Suprapubic skin (tissue), 4 donors: ENCODE data around the gene CTSE. TPM values are rescaled to one million over a fixed set of nuclear protein-coding genes. Genes with fewer than 3 reads are reported as not detected.
A peak's percentile ranks its signal among the peaks of the same experiment; 100 is the strongest.

Source experiments
- DNase-seq, 2 donors: peaks; one replicate each; pipeline ENCODE4 v3.0.0-alpha.2; 2019; ENCODE audit warnings: low spot score in 2 of 2
- H3K27ac ChIP-seq: fragments of 200-600 bp; sonication (generic); one replicate; pipeline ENCODE4 v1.5.1; 2019
- H3K27me3 ChIP-seq: fragments of 200-600 bp; sonication (generic); one replicate; pipeline ENCODE4 v1.5.1; 2019
- H3K36me3 ChIP-seq: fragments of 200-600 bp; sonication (generic); one replicate; pipeline ENCODE4 v1.5.1; 2019
- H3K4me1 ChIP-seq: fragments of 200-600 bp; sonication (generic); one replicate; pipeline ENCODE4 v1.5.1; 2019
- H3K4me3 ChIP-seq: fragments of 200-600 bp; sonication (generic); one replicate; pipeline ENCODE4 v1.5.1; 2019; ENCODE audit warnings: mild to moderate bottlenecking
- H3K9me3 ChIP-seq: fragments of 200-600 bp; sonication (generic); one replicate; pipeline ENCODE4 v1.5.1; 2019
- EP300 ChIP-seq: sonication (generic); formaldehyde crosslinking; IDR thresholded peaks from one replicate; pipeline ENCODE4 v1.6.1; 2017; ENCODE audit warnings: antibody characterized with exemption
- POLR2A ChIP-seq, 2 donors: fragments of 450-650 bp; IDR thresholded peaks; one replicate each; pipeline ENCODE4 v1.6.1; 2017; ENCODE audit warnings: antibody characterized with exemption in 2 of 2, mild to moderate bottlenecking in 2 of 2, moderate library complexity in 2 of 2
- POLR2AphosphoS5 ChIP-seq, 3 donors: sonication (generic); formaldehyde crosslinking; IDR thresholded peaks; one replicate each; pipeline ENCODE4 v1.6.1; 2017; ENCODE audit warnings: antibody characterized with exemption in 3 of 3
- WGBS: methylation state at CpG from one replicate; pipeline ENCODE4 v1.1.5; 2018; 5-methylcytosine and 5-hydroxymethylcytosine counted together
- total RNA-seq, 4 donors: library from RNA; depleted of rRNA; stranded (reverse); fragments of >200 nt; gene quantifications; one replicate each; pipeline ENCODE4 v1.1.0, GENCODE V29; 2016
- TF ChIP-seq, protein P1 (sequence below), 2 donors: fragments of 200-600 bp in 1 of 2; fragments of 450-650 bp in 1 of 2; sonication (generic) in 1 of 2; IDR thresholded peaks; one replicate each; pipeline ENCODE4 v1.5.1; 2016 to 2019; ENCODE audit warnings: antibody characterized with exemption in 2 of 2, mild to moderate bottlenecking in 1 of 2, moderate library complexity in 1 of 2

The CTSE gene
- total RNA-seq, 4 donors from 2014 or later = not detected

GRCh38 chr1:206003854-206004800 lies 19.6 kb downstream of the CTSE start:
- Histone ChIP-seq H3K4me3 (no peak overlapping the region), H3K36me3 (no peaks in the 10 kb centered on the region), H3K27ac (peak overlapping the region; percentile 93), H3K9me3 (no peaks in the 10 kb centered on the region), H3K27me3 (no peaks in the 10 kb centered on the region), H3K4me1 (peaks cover 67% of the 10 kb centered on the region)
- WGBS = 86% methylated on average over 7 of the region's 7 CpGs
- peak; percentile 26 to 54 for DNase-seq
- TF ChIP-seq POLR2A (IDR thresholded peaks at IDR 0.05) (no peak), POLR2AphosphoS5 (IDR thresholded peaks at IDR 0.05) (no peak), EP300 (no peak)

- 20% methylated on average over 9 of the region's 12 CpGs for WGBS
- no peaks in the 10 kb centered on the region for H3K27me3 ChIP-seq
- peak within 1 kb of the TSS; percentile 93 for H3K27ac ChIP-seq
- peaks cover 77% of the 10 kb centered on the region for H3K4me1 ChIP-seq
- H3K4me3 ChIP-seq = peak within 1 kb of the TSS; percentile 44
- peak; percentile 82 to 89 for DNase-seq
- no peaks in the 10 kb centered on the region for H3K9me3 ChIP-seq
- no peak for TF ChIP-seq POLR2A (IDR thresholded peaks at IDR 0.05)
- no peak for TF ChIP-seq EP300
- TF ChIP-seq, protein P1, sequence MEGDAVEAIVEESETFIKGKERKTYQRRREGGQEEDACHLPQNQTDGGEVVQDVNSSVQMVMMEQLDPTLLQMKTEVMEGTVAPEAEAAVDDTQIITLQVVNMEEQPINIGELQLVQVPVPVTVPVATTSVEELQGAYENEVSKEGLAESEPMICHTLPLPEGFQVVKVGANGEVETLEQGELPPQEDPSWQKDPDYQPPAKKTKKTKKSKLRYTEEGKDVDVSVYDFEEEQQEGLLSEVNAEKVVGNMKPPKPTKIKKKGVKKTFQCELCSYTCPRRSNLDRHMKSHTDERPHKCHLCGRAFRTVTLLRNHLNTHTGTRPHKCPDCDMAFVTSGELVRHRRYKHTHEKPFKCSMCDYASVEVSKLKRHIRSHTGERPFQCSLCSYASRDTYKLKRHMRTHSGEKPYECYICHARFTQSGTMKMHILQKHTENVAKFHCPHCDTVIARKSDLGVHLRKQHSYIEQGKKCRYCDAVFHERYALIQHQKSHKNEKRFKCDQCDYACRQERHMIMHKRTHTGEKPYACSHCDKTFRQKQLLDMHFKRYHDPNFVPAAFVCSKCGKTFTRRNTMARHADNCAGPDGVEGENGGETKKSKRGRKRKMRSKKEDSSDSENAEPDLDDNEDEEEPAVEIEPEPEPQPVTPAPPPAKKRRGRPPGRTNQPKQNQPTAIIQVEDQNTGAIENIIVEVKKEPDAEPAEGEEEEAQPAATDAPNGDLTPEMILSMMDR (IDR thresholded peaks at IDR 0.05) = no peak
- TF ChIP-seq POLR2AphosphoS5 (IDR thresholded peaks at IDR 0.05) = no peak
- H3K36me3 ChIP-seq = no peaks in the 10 kb centered on the region
These were observed 20.6 kb downstream of the CTSE start, which contains the start of gene RAB7B for GRCh38 chr1:206002871-206003801. TSS of gene RAB7B (minus strand) at chr1:206003395. CDS start at chr1:205994135, 9,260 bp downstream.

- Histone ChIP-seq H3K27me3 (no peaks in the 10 kb centered on the region), H3K27ac (peak overlapping the region; percentile 93), H3K36me3 (no peaks in the 10 kb centered on the region), H3K4me3 (peak overlapping the region; percentile 44), H3K9me3 (no peaks in the 10 kb centered on the region), H3K4me1 (peaks cover 78% of the 10 kb centered on the region)
- 47% methylated on average over 3 of the region's 3 CpGs for WGBS
- no peak for TF ChIP-seq POLR2A (IDR thresholded peaks at IDR 0.05)
- TF ChIP-seq, protein P1 (IDR thresholded peaks at IDR 0.05) = no peak
- DNase-seq = peak; percentile 59 to 67
These were observed 21.5 kb downstream of the CTSE start for GRCh38 chr1:206002160-206002559.

GRCh38 chr1:206001476-206001888 lies 22.2 kb downstream of the CTSE start:
- DNase-seq = peak; percentile 66 to 81
- 2% methylated on average over 3 of the region's 3 CpGs for WGBS

More at GRCh38 chr1:206001476-206001888, 22.2 kb downstream of the CTSE start:
- TF ChIP-seq, protein P1 (IDR thresholded peaks at IDR 0.05) = no peak
- TF ChIP-seq POLR2A (IDR thresholded peaks at IDR 0.05) (no peak), EP300 (no peak), POLR2AphosphoS5 (IDR thresholded peaks at IDR 0.05) (no peak)
- Histone ChIP-seq H3K4me3 (peak overlapping the region; percentile 44), H3K4me1 (peaks cover 78% of the 10 kb centered on the region), H3K27ac (peak overlapping the region; percentile 93), H3K27me3 (no peaks in the 10 kb centered on the region), H3K36me3 (no peaks in the 10 kb centered on the region), H3K9me3 (no peaks in the 10 kb centered on the region)
